Mesenchymal stem cell (in vitro differentiated cells and primary cell): ENCODE measurements around the gene PAX7. TPM values are rescaled to one million over a fixed set of nuclear protein-coding genes. Genes with fewer than 3 reads are reported as not detected.

Source experiments
- DNase-seq: peaks from one replicate; pipeline ENCODE4 v3.0.0-alpha.2; 2013
- H2AFZ ChIP-seq: one replicate; pipeline ENCODE4 v1.6.1; 2013; ENCODE audit warnings: low read depth, mild to moderate bottlenecking, control low read depth, inconsistent platforms, low read length, moderate library complexity
- H2AK5ac ChIP-seq: 2 replicates; pipeline ENCODE4 v1.6.1; 2013; ENCODE audit warnings: low read length, moderate library complexity, mild to moderate bottlenecking, inconsistent platforms; ENCODE audit not compliant: severe bottlenecking
- H2BK120ac ChIP-seq: one replicate; pipeline ENCODE4 v1.6.1; 2013; ENCODE audit warnings: low read depth, mild to moderate bottlenecking, inconsistent platforms, low read length, moderate library complexity
- H2BK12ac ChIP-seq, 2 experiments: one replicate each; pipeline ENCODE4 v1.6.1; 2013; ENCODE audit warnings: inconsistent platforms in 2 of 2, low read length in 2 of 2, mild to moderate bottlenecking in 2 of 2, moderate library complexity in 2 of 2, control low read depth in 1 of 2
- H2BK15ac ChIP-seq: one replicate; pipeline ENCODE4 v1.6.1; 2013; ENCODE audit warnings: mild to moderate bottlenecking, low read depth, inconsistent platforms; ENCODE audit not compliant: poor library complexity, severe bottlenecking
- H2BK5ac ChIP-seq: 2 replicates; pipeline ENCODE4 v1.6.1; 2013; ENCODE audit warnings: low read depth, mild to moderate bottlenecking, low read length, control low read depth, inconsistent platforms; ENCODE audit not compliant: poor library complexity, severe bottlenecking
- H3K14ac ChIP-seq, 2 experiments: one replicate each; pipeline ENCODE4 v1.6.1; 2013; ENCODE audit warnings: inconsistent platforms in 2 of 2, low read length in 2 of 2, control low read depth in 1 of 2, mild to moderate bottlenecking in 1 of 2, moderate library complexity in 1 of 2
- H3K18ac ChIP-seq, 2 experiments: one replicate each; pipeline ENCODE4 v1.6.1; 2013; ENCODE audit warnings: inconsistent platforms in 2 of 2, low read length in 2 of 2, control low read depth in 1 of 2, low read depth in 1 of 2, mild to moderate bottlenecking in 1 of 2
- H3K23ac ChIP-seq, 2 experiments: one replicate each; pipeline ENCODE4 v1.6.1; 2013; ENCODE audit warnings: inconsistent platforms in 2 of 2, low read length in 2 of 2, mild to moderate bottlenecking in 2 of 2, moderate library complexity in 2 of 2, control low read depth in 1 of 2
- H3K27ac ChIP-seq: 2 replicates; pipeline ENCODE4 v1.5.1; 2013; ENCODE audit warnings: mild to moderate bottlenecking, moderate library complexity, low read length, control low read depth, inconsistent platforms; ENCODE audit not compliant: poor library complexity, severe bottlenecking
- H3K27me3 ChIP-seq, 2 experiments: 2 replicates each; pipeline versions ENCODE4 v1.6.1 to v1.7.0; 2013; ENCODE audit warnings: low read length in 2 of 2, mild to moderate bottlenecking in 2 of 2, moderate library complexity in 2 of 2, control low read depth in 1 of 2, inconsistent platforms in 1 of 2; ENCODE audit not compliant: control insufficient read depth in 1 of 2, insufficient read depth in 1 of 2
- H3K36me3 ChIP-seq, 2 experiments: 2 replicates each; pipeline versions ENCODE4 v1.6.1 to v1.7.0; 2013; ENCODE audit warnings: low read length in 2 of 2, control low read depth in 1 of 2, inconsistent platforms in 1 of 2, low read depth in 1 of 2, mild to moderate bottlenecking in 1 of 2; ENCODE audit not compliant: insufficient read depth in 2 of 2, control insufficient read depth in 1 of 2
- H3K4ac ChIP-seq, 2 experiments: one replicate each; pipeline ENCODE4 v1.6.1; 2013; ENCODE audit warnings: inconsistent platforms in 2 of 2, low read length in 2 of 2, mild to moderate bottlenecking in 2 of 2, moderate library complexity in 2 of 2, control low read depth in 1 of 2, low read depth in 1 of 2
- H3K4me1 ChIP-seq: 2 replicates; pipeline ENCODE4 v1.6.1; 2013; ENCODE audit warnings: low read depth, low read length, control low read depth; ENCODE audit not compliant: control insufficient read depth, insufficient read depth
- H3K4me2 ChIP-seq: 2 replicates; pipeline ENCODE4 v1.6.1; 2013; ENCODE audit warnings: low read length, mild to moderate bottlenecking, inconsistent platforms; ENCODE audit not compliant: poor library complexity, severe bottlenecking
- H3K4me3 ChIP-seq, 2 experiments: 2 replicates each; pipeline versions ENCODE4 v1.5.1 to v1.7.0; 2013; ENCODE audit warnings: low read length in 2 of 2, mild to moderate bottlenecking in 2 of 2, control low read depth in 1 of 2, low read depth in 1 of 2; ENCODE audit not compliant: insufficient read depth in 1 of 2
- H3K79me1 ChIP-seq: replicated peaks from 2 replicates; pipeline ENCODE4 v1.6.1; 2013; ENCODE audit warnings: mild to moderate bottlenecking, control low read depth, low read length, inconsistent platforms; ENCODE audit not compliant: poor library complexity, severe bottlenecking
- H3K9ac ChIP-seq: 2 replicates; pipeline ENCODE4 v1.7.0; 2013; ENCODE audit warnings: mild to moderate bottlenecking, low read length, moderate library complexity
- H3K9me3 ChIP-seq: 2 replicates; pipeline ENCODE4 v1.7.0; 2013; ENCODE audit warnings: mild to moderate bottlenecking, low read length; ENCODE audit not compliant: control insufficient read depth
- H4K8ac ChIP-seq: one replicate; pipeline ENCODE4 v1.6.1; 2013; ENCODE audit warnings: inconsistent platforms, mild to moderate bottlenecking, low read length, moderate library complexity
- H4K91ac ChIP-seq: one replicate; pipeline ENCODE4 v1.6.1; 2013; ENCODE audit warnings: mild to moderate bottlenecking, low read length, inconsistent platforms
- WGBS: methylation state at CpG from one replicate; pipeline ENCODE4 v1.1.7; 2013; ENCODE audit warnings: mixed read lengths; 5-methylcytosine and 5-hydroxymethylcytosine counted together
- small RNA-seq: library from polyadenylated mRNA; stranded (forward); fragments of <200 nt; extraction: miRNeasy Mini kit (QIAGEN cat#:217004); gene quantifications from one replicate; pipeline ENCODE3, GENCODE V24; 2013; ENCODE audit warnings: low read depth

Gene PAX7

DNA sequence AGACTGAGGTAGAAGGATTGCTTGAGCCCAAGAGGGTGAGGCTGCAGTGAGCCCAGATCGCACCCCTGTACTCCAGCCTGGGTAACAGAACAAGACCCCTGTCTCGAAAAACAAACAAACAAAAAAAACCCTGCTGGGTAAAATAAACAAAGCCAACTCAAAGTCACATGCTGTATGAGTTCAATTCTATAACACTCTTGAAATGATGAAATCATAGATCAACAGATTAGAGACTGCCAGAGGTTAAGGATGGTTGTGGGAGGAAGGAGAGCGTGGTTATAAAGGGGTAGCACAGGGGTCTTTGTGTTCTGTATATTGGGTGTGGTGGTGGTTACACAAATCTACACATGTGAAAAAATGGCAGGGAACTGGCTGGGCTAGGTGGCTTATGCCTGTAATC, 166.3 kb downstream of the PAX7 start:
- H3K27ac ChIP-seq, result no peak overlapping the region
- peaks cover 4% of the 10 kb centered on the region for H3K9me3 ChIP-seq

More for the DNA sequence above, 166.3 kb downstream of the PAX7 start:
- Histone ChIP-seq H3K18ac (no peak overlapping the region), H4K91ac (no peak overlapping the region), H3K4me3 (no peak overlapping the region), H2BK120ac (no peak overlapping the region), H3K36me3 (no peaks in the 10 kb centered on the region), H3K9ac (no peak overlapping the region), H2BK5ac (no peak overlapping the region), H3K4me2 (no peak overlapping the region), H2AK5ac (no peak overlapping the region), H3K27me3 (peaks cover 8 to 38% of the 10 kb centered on the region in 2 experiments), H2BK12ac (no peak overlapping the region), H3K23ac (no peak overlapping the region), H3K14ac (no peak overlapping the region), H3K79me1 (no peaks in the 10 kb centered on the region), H2BK15ac (no peak overlapping the region), H3K4ac (no peak overlapping the region), H2AFZ (no peak overlapping the region), H3K4me1 (no peaks in the 10 kb centered on the region), H4K8ac (no peak overlapping the region)
- DNase-seq, result no peak
- 83% methylated on average over 2 of the region's 3 CpGs for WGBS

Small RNA genes lying within 50 kb of the gene (small RNA-seq; reads per million reads assigned to genes)
- not detected for gene AL031737.1
